Right renal cortex interstitium (tissue), 3 donors: ENCODE data around the gene LRRC4B. TPM values are rescaled to one million over a fixed set of nuclear protein-coding genes. Genes with fewer than 3 reads are reported as not detected.

Source experiments
- DNase-seq, 3 donors: peaks; one replicate each; pipeline ENCODE4 v3.0.0-alpha.2; 2013; ENCODE audit warnings: low read depth in 3 of 3, low spot score in 2 of 3
- polyA plus RNA-seq, 3 donors: library from polyadenylated mRNA; unstranded; fragments of 120-200 nt; gene quantifications; one replicate each; pipeline ENCODE4 v1.2.1, GENCODE V29; 2013; ENCODE audit not compliant: insufficient read length in 3 of 3

LRRC4B gene
- polyA plus RNA-seq, 3 donors: 12.6 to 15.6 (median 15.0) TPM

- no peak for DNase-seq
Measured at GRCh38 chr19:50555033-50555432, 13.2 kb downstream of the LRRC4B start.

GRCh38 chr19:50554212-50554611 lies 14.0 kb downstream of the LRRC4B start:
- DNase-seq: no peak

- DNase-seq: no peak
Measured at GRCh38 chr19:50553134-50553703, 15.0 kb downstream of the LRRC4B start.

- no peak for DNase-seq
Measured at GRCh38 chr19:50552540-50552939, 15.7 kb downstream of the LRRC4B start.

GRCh38 chr19:50551715-50552187 lies 16.5 kb downstream of the LRRC4B start:
- DNase-seq: no peak

- DNase-seq: no peak
Measured at GRCh38 chr19:50551034-50551714, 17.1 kb downstream of the LRRC4B start.

- no peak for DNase-seq
Measured at GRCh38 chr19:50550594-50550966, 17.7 kb downstream of the LRRC4B start.

GRCh38 chr19:50549927-50550593 lies 18.2 kb downstream of the LRRC4B start:
- DNase-seq: no peak

GRCh38 chr19:50549059-50549926 lies 18.9 kb downstream of the LRRC4B start:
- DNase-seq: no peak

- no peak for DNase-seq
Measured at GRCh38 chr19:50548191-50549058, 19.8 kb downstream of the LRRC4B start.

- no peak for DNase-seq
Measured at GRCh38 chr19:50547385-50548190, 20.6 kb downstream of the LRRC4B start.

GRCh38 chr19:50546527-50547221 lies 21.6 kb downstream of the LRRC4B start:
- DNase-seq: no peak

- no peak for DNase-seq
Measured at GRCh38 chr19:50542943-50543342, 25.3 kb downstream of the LRRC4B start.

- DNase-seq: peak in 1 of 3 donors; percentile 52
Measured at GRCh38 chr19:50537769-50538230, 30.4 kb downstream of the LRRC4B start.

- no peak for DNase-seq
Measured at GRCh38 chr19:50537306-50537685, 30.9 kb downstream of the LRRC4B start.

GRCh38 chr19:50536662-50537305 lies 31.5 kb downstream of the LRRC4B start:
- DNase-seq: no peak

GRCh38 chr19:50535672-50536187 lies 32.5 kb downstream of the LRRC4B start:
- DNase-seq: no peak

- no peak for DNase-seq
Measured at GRCh38 chr19:50534478-50534877, 33.8 kb downstream of the LRRC4B start.
